Activated CD8-positive, alpha-beta T cell treated with anti-CD3 and anti-CD28 coated beads for 36 hours (primary cell): ENCODE results near the gene ADGRB3. TPM values are rescaled to one million over a fixed set of nuclear protein-coding genes. Genes with fewer than 3 reads are reported as not detected.
"Not testable (repeated sequence)": the region's sequence is repeated elsewhere in the genome, so short reads cannot be mapped to it uniquely, and the experiment has no call there.

Source experiments
- ATAC-seq: fragments of 200-7000 bp; cut with Tn5 transposase; one replicate; pipeline ENCODE4 v1.10.0; 2021; ENCODE audit warnings: mild to moderate bottlenecking, moderate library complexity
- CTCF ChIA-PET: fragments of 350-600 bp; sonication (Branson Sonifier 250); formaldehyde crosslinking; loops from one replicate; lab custom pipeline; 2021; ENCODE audit warnings: antibody characterized with exemption; lab: Charles Lee
- POLR2A ChIA-PET: fragments of 350-600 bp; sonication (Branson Sonifier 250); formaldehyde crosslinking; loops from one replicate; lab custom pipeline; 2021; ENCODE audit warnings: antibody characterized with exemption; lab: Charles Lee
- DNase-seq: peaks from one replicate; pipeline ENCODE4 v3.0.0-alpha.2; 2020
- H3K27ac Mint-ChIP-seq: one replicate; pipeline ENCODE4 v1.8.0; 2021; ENCODE audit warnings: mild to moderate bottlenecking, mixed read lengths
- H3K27me3 Mint-ChIP-seq: one replicate; pipeline ENCODE4 v1.8.0; 2021; ENCODE audit warnings: mixed read lengths
- H3K36me3 Mint-ChIP-seq: one replicate; pipeline ENCODE4 v1.8.0; 2021; ENCODE audit warnings: low read depth, mixed read lengths
- H3K4me1 Mint-ChIP-seq: one replicate; pipeline ENCODE4 v1.8.0; 2021; ENCODE audit warnings: low read depth, mixed read lengths
- H3K4me3 Mint-ChIP-seq: one replicate; pipeline ENCODE4 v1.8.0; 2021; ENCODE audit warnings: mild to moderate bottlenecking, moderate library complexity, mixed read lengths
- H3K9me3 Mint-ChIP-seq: one replicate; pipeline ENCODE4 v1.8.0; 2021; ENCODE audit warnings: mixed read lengths
- CTCF ChIP-seq: fragments of 200-600 bp; IDR thresholded peaks from one replicate; pipeline ENCODE4 v1.8.0; 2022; ENCODE audit warnings: antibody characterized with exemption, mild to moderate bottlenecking
- intact Hi-C: fragments of 100-400 bp; cut with micrococcal nuclease; formaldehyde crosslinking; loops from one replicate; pipeline ENCODE4 v1.10.0; 2022
- total RNA-seq, 2 experiments: library from RNA; stranded (reverse); gene quantifications; one replicate each; pipeline ENCODE4 v1.2.3, GENCODE V29; 2021

The ADGRB3 gene
- total RNA-seq, 2 experiments from 2014 or later = not detected

GRCh38 chr6:68911811-68912210, 276.7 kb downstream of the ADGRB3 start:
- H3K27ac Mint-ChIP-seq = no peak overlapping the region
- no peaks in the 10 kb centered on the region for H3K4me1 Mint-ChIP-seq
- no peaks in the 10 kb centered on the region for H3K9me3 Mint-ChIP-seq
- no peaks in the 10 kb centered on the region for H3K27me3 Mint-ChIP-seq
- POLR2A ChIA-PET = no interaction called here
- DNase-seq (no peak), ATAC-seq (no peak)
- no peak overlapping the region for H3K4me3 Mint-ChIP-seq
- TF ChIP-seq CTCF = no peak
- intact Hi-C loops = no loop called here
- H3K36me3 Mint-ChIP-seq = no peaks in the 10 kb centered on the region
- CTCF ChIA-PET = no interaction called here

DNA sequence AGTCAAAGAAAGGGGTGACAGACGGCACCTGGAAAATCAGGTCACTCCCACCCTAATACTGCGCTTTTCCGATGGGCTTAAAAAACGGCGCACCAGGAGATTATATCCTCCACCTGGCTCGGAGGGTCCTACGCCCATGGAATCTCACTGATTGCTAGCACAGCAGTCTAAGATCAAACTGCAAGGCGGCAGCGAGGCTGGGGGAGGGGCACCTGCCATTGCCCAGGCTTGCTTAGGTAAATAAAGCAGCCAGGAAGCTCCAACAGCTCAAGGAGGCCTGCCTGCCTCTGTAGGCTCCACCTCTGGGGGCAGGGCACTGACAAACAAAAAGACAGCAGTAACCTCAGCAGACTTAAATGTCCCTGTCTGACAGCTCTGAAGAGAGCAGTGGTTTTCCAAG, 277.7 kb downstream of the ADGRB3 start:
- POLR2A ChIA-PET, intact Hi-C loops, H3K4me3 Mint-ChIP-seq, ATAC-seq, H3K4me1 Mint-ChIP-seq, CTCF ChIA-PET, H3K9me3 Mint-ChIP-seq, H3K36me3 Mint-ChIP-seq, DNase-seq, H3K27me3 Mint-ChIP-seq, H3K27ac Mint-ChIP-seq: not testable (repeated sequence)

- H3K4me1 Mint-ChIP-seq = no peaks in the 10 kb centered on the region
- H3K36me3 Mint-ChIP-seq = no peaks in the 10 kb centered on the region
- no peak for DNase-seq
- no peaks in the 10 kb centered on the region for H3K9me3 Mint-ChIP-seq
- ChIA-PET POLR2A (no interaction called here), CTCF (no interaction called here)
- intact Hi-C loops = no loop called here
- no peak for TF ChIP-seq CTCF
- H3K27me3 Mint-ChIP-seq = no peaks in the 10 kb centered on the region
- ATAC-seq = no peak
- H3K4me3 Mint-ChIP-seq = no peak overlapping the region
- no peak overlapping the region for H3K27ac Mint-ChIP-seq
Measured at GRCh38 chr6:68915586-68915985, 280.5 kb downstream of the ADGRB3 start.

DNA sequence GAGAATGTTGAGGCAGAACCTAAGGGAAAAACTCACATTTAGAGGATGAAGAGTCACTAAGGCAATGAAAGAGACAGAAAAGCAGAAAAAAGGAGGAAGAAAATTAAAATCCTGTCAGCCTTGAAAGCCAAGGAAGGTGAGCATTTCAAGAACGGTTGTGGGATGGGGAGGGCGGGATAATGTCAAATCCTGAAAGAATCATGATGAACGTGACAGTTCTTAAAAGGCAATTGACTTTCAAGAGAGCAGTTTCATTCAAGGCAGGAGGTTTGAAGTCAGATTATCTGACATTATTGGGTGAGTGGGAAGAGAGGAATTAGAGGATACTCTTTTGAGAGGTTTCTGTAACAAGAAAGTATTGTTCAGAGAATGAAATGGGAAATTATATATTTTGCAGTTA, 284.5 kb downstream of the ADGRB3 start:
- DNase-seq (no peak), ATAC-seq (no peak)
- Mint-ChIP-seq H3K36me3 (no peaks in the 10 kb centered on the region), H3K27me3 (no peaks in the 10 kb centered on the region), H3K4me3 (no peak overlapping the region), H3K9me3 (no peaks in the 10 kb centered on the region), H3K27ac (no peak overlapping the region), H3K4me1 (no peaks in the 10 kb centered on the region)
- CTCF ChIA-PET = no interaction called here
- TF ChIP-seq CTCF = no peak
- intact Hi-C loops = no loop called here
- POLR2A ChIA-PET = no interaction called here

DNA sequence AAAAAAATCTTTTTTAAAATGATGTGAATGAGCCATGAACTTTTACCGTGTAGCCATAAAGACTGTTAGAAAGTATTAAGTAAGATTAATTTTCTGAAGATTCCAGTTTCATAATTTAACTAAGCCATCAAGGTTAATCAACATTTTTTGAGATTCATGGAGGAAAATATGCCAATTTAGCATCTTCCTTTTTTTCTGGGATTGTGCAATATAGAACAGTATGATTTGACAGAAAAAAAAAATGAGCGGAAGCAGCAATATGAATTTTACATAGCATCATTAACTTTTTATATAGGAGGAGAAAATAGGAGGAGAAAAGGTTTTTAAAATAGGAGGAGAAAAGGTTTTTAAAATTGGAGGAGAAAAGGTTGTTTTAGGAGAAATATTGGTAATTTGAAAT, 306.3 kb downstream of the ADGRB3 start:
- DNase-seq (no peak), ATAC-seq (no peak)
- Mint-ChIP-seq H3K27ac (no peak overlapping the region), H3K27me3 (no peaks in the 10 kb centered on the region), H3K4me1 (no peaks in the 10 kb centered on the region), H3K9me3 (no peaks in the 10 kb centered on the region), H3K4me3 (no peak overlapping the region), H3K36me3 (no peaks in the 10 kb centered on the region)
- POLR2A ChIA-PET = no interaction called here
- no peak for TF ChIP-seq CTCF
- intact Hi-C loops = no loop called here
- CTCF ChIA-PET = no interaction called here

DNA sequence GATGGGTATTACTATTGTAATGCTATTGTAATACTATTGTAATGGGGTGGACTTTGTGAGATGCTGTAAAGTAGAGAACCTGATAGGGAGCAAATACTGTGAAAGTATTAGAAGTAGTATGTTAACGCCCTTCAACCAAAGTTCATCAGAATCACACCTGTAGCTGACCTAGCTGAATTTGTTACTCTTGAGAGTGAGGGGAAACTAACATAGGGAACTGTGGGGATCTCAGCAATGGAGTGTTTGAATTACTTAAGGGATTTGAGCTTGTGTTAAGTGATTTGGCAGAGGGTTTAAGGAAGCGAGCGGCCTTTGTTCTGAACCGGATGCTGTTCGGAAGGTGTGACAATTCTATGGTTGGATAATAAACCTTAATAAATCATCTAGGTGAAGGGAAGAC, 312.6 kb downstream of the ADGRB3 start:
- no peaks in the 10 kb centered on the region for H3K27me3 Mint-ChIP-seq
- H3K9me3 Mint-ChIP-seq = no peaks in the 10 kb centered on the region
- no peak overlapping the region for H3K4me3 Mint-ChIP-seq
- CTCF ChIA-PET = no interaction called here
- no peaks in the 10 kb centered on the region for H3K4me1 Mint-ChIP-seq
- no peak for TF ChIP-seq CTCF
- no peaks in the 10 kb centered on the region for H3K36me3 Mint-ChIP-seq
- POLR2A ChIA-PET = no interaction called here
- H3K27ac Mint-ChIP-seq = no peak overlapping the region
- ATAC-seq (no peak), DNase-seq (no peak)
- intact Hi-C loops = no loop called here
